ENCODE measurements around the gene RRP9. TPM values are rescaled to one million over a fixed set of nuclear protein-coding genes. Genes with fewer than 3 reads are reported as not detected.

RRP9 gene
- total and polyA plus RNA-seq, 2 donors (not counting 1 experiment from before 2014, with no cell fraction given), result 16.7 to 21.9 TPM

DNA sequence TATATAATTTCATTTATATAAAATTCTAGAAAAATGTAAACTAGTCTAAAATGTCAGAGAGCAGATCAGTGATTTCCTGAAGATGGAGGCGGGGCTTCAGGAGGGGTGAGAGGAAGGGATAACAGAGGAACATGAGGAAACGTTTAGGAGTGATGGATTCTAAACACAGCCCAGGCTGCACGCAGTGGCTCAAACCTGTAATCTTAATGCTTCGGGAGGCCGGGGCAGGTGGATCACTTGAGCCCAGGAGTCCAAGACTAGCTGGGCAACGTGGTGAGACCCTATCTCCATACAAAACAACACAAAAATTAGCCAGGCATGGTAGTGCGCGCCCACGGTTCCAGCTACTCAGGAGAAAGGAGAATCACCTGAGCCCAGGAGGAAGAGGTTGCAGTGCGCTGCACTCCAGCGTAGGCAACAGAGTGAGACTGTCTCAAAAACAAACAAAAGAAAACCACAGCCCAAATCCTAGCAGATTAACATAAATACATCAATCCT lies 20.6 kb downstream of the RRP9 start:
- intact Hi-C loops (cut with micrococcal nuclease), result no loop called here
- Histone ChIP-seq H3K79me2 (ENCODE audit: control insufficient read depth, insufficient read depth, low read length) (no peaks in the 10 kb centered on the region), H3K9me3 (ENCODE audit: control extremely low read depth in 1 of 3, control insufficient read depth in 2 of 3, insufficient read depth in 1 of 3, low read length in 2 of 3) (no peaks in the 10 kb centered on the region), H3K27ac (ENCODE audit: low read length in 2 of 2) (no peak overlapping the region), H3K9ac (ENCODE audit: low read length) (no peak overlapping the region), H3K4me2 (replicated peaks; ENCODE audit: low read depth, low read length, poor library complexity, severe bottlenecking) (no peak overlapping the region), H3K36me3 (replicated peaks in 1 of 2; ENCODE audit: control extremely low read depth in 1 of 2, control insufficient read depth in 1 of 2, extremely low read depth in 1 of 2, insufficient read depth in 2 of 2, low read length in 1 of 2) (no peaks in the 10 kb centered on the region), H3K4me1 (ENCODE audit: control insufficient read depth in 2 of 2, insufficient read depth in 2 of 2, low read length in 2 of 2) (no peaks in the 10 kb centered on the region), H3K27me3 (replicated peaks in 1 of 4; ENCODE audit: control extremely low read depth in 1 of 4, control insufficient read depth in 3 of 4, insufficient read depth in 4 of 4, low read length in 3 of 4) (no peaks in the 10 kb centered on the region), H2AFZ (ENCODE audit: insufficient read depth, low read depth, low read length, poor library complexity, severe bottlenecking) (no peak overlapping the region), H4K20me1 (ENCODE audit: control insufficient read depth, insufficient read depth, low read length, poor library complexity, severe bottlenecking) (no peaks in the 10 kb centered on the region), H3K4me3 (ENCODE audit: control extremely low read depth in 1 of 5, extremely low read depth in 1 of 5, insufficient read depth in 1 of 5, low read depth in 2 of 5, low read length in 4 of 5) (no peak overlapping the region)
- WGBS (ENCODE audit: insufficient coverage), result 86% methylated on average over 7 of the region's 11 CpGs
- DNase-seq (no peak), ATAC-seq (ENCODE audit: low read depth) (no peak)
- Mint-ChIP-seq H3K4me1 (no peaks in the 10 kb centered on the region), H3K27me3 (peaks cover 26% of the 10 kb centered on the region), H3K9me3 (ENCODE audit: insufficient read depth) (no peaks in the 10 kb centered on the region), H3K27ac (no peak overlapping the region), H3K4me3 (no peak overlapping the region)
- TF ChIP-seq EZH2 (IDR thresholded peaks at IDR 0.05; ENCODE audit: borderline replicate concordance, insufficient read depth, low read depth, low read length, poor library complexity, severe bottlenecking), result no peak
- TF ChIP-seq CTCF (IDR thresholded peaks at IDR 0.05), result no peak
- POLR2A ChIA-PET, result no interaction called here
- CTCF ChIA-PET, result interaction anchor here (0.7 kb wide), 1 partner anchor 22 kb away, joined by 3 read pairs; no protein-coding TSS in a partner anchor

GRCh38 chr3:51916418-51916817 lies 25.3 kb downstream of the RRP9 start:
- Histone ChIP-seq H3K9ac (ENCODE audit: low read length) (no peak overlapping the region), H3K79me2 (ENCODE audit: control insufficient read depth, insufficient read depth, low read length) (no peaks in the 10 kb centered on the region), H3K27ac (ENCODE audit: low read length in 2 of 2) (no peak overlapping the region), H3K4me3 (ENCODE audit: control extremely low read depth in 1 of 5, extremely low read depth in 1 of 5, insufficient read depth in 1 of 5, low read depth in 2 of 5, low read length in 4 of 5) (no peak overlapping the region), H3K27me3 (replicated peaks in 1 of 4; ENCODE audit: control extremely low read depth in 1 of 4, control insufficient read depth in 3 of 4, insufficient read depth in 4 of 4, low read length in 3 of 4) (no peaks in the 10 kb centered on the region), H3K36me3 (replicated peaks in 1 of 2; ENCODE audit: control extremely low read depth in 1 of 2, control insufficient read depth in 1 of 2, extremely low read depth in 1 of 2, insufficient read depth in 2 of 2, low read length in 1 of 2) (no peaks in the 10 kb centered on the region), H2AFZ (ENCODE audit: insufficient read depth, low read depth, low read length, poor library complexity, severe bottlenecking) (no peak overlapping the region), H3K9me3 (ENCODE audit: control extremely low read depth in 1 of 3, control insufficient read depth in 2 of 3, insufficient read depth in 1 of 3, low read length in 2 of 3) (no peaks in the 10 kb centered on the region), H3K4me1 (ENCODE audit: control insufficient read depth in 2 of 2, insufficient read depth in 2 of 2, low read length in 2 of 2) (no peaks in the 10 kb centered on the region), H4K20me1 (ENCODE audit: control insufficient read depth, insufficient read depth, low read length, poor library complexity, severe bottlenecking) (no peaks in the 10 kb centered on the region), H3K4me2 (replicated peaks; ENCODE audit: low read depth, low read length, poor library complexity, severe bottlenecking) (no peak overlapping the region)
- Mint-ChIP-seq H3K4me3 (no peak overlapping the region), H3K27me3 (peaks cover 34% of the 10 kb centered on the region), H3K9me3 (ENCODE audit: insufficient read depth) (no peaks in the 10 kb centered on the region), H3K27ac (no peak overlapping the region), H3K4me1 (no peaks in the 10 kb centered on the region)
- CTCF ChIA-PET, result no interaction called here
- TF ChIP-seq EZH2 (IDR thresholded peaks at IDR 0.05; ENCODE audit: borderline replicate concordance, insufficient read depth, low read depth, low read length, poor library complexity, severe bottlenecking) (no peak), CTCF (IDR thresholded peaks at IDR 0.05) (no peak)
- DNase-seq (no peak), ATAC-seq (ENCODE audit: low read depth) (no peak)
- WGBS (ENCODE audit: insufficient coverage), result 80% methylated on average over 1 of the region's 5 CpGs
- intact Hi-C loops (cut with micrococcal nuclease), result no loop called here
- POLR2A ChIA-PET, result no interaction called here

Data from B cell (primary cell).